Amygdala (tissue), 56 donors: ENCODE data around the gene MKLN1.
A peak's percentile ranks its signal among the peaks of the same experiment; 100 is the strongest.
"Not testable (repeated sequence)": the region's sequence is repeated elsewhere in the genome, so short reads cannot be mapped to it uniquely, and the experiment has no call there.

Experiments
- DNase-seq, 56 donors: peaks; one replicate each; lab custom pipeline; 2025; lab: John Stamatoyannopoulos, UW

MKLN1 gene

GRCh38 chr7:131327626-131328376 lies at the start of gene MKLN1:
TSS of gene MKLN1 (plus strand) at chr7:131327876. CDS start at chr7:131327900, 24 bp downstream.
- DNase-seq = peak; percentile 31 to 91 (median 80)

GRCh38 chr7:131279044-131279443 lies 48.6 kb upstream of the MKLN1 start:
- DNase-seq = no peak

GRCh38 chr7:131281266-131282048 lies 46.2 kb upstream of the MKLN1 start:
- DNase-seq = no peak

GRCh38 chr7:131284702-131285419 lies 42.8 kb upstream of the MKLN1 start:
- peak in 31 of 56 donors; percentile 4 to 69 (median 32) for DNase-seq

- DNase-seq = no peak
Measured at GRCh38 chr7:131285556-131285955, 42.1 kb upstream of the MKLN1 start.

- no peak for DNase-seq
Measured at GRCh38 chr7:131288450-131288849, 39.2 kb upstream of the MKLN1 start.

- no peak for DNase-seq
Measured at GRCh38 chr7:131289051-131289450, 38.6 kb upstream of the MKLN1 start.

- no peak for DNase-seq
Measured at GRCh38 chr7:131292141-131292905, 35.4 kb upstream of the MKLN1 start.

GRCh38 chr7:131293018-131293417 lies 34.7 kb upstream of the MKLN1 start:
- DNase-seq = peak in 3 of 56 donors; percentile 14 to 23 (median 16)

- no peak for DNase-seq
Measured at GRCh38 chr7:131294553-131294952, 33.1 kb upstream of the MKLN1 start.

- DNase-seq = no peak
Measured at GRCh38 chr7:131298608-131298992, 29.1 kb upstream of the MKLN1 start.

GRCh38 chr7:131299074-131299473 lies 28.6 kb upstream of the MKLN1 start:
- DNase-seq = no peak

- no peak for DNase-seq
Measured at GRCh38 chr7:131300078-131300477, 27.6 kb upstream of the MKLN1 start.

- no peak for DNase-seq
Measured at GRCh38 chr7:131300572-131301466, 26.9 kb upstream of the MKLN1 start.

GRCh38 chr7:131302446-131302845 lies 25.2 kb upstream of the MKLN1 start:
- peak in 3 of 56 donors; percentile 3 to 13 (median 6) for DNase-seq

GRCh38 chr7:131302876-131303707 lies 24.6 kb upstream of the MKLN1 start:
- DNase-seq = peak in 16 of 56 donors; percentile 5 to 49 (median 12)

- no peak for DNase-seq
Measured at GRCh38 chr7:131305152-131305551, 22.5 kb upstream of the MKLN1 start.

GRCh38 chr7:131306041-131306440 lies 21.6 kb upstream of the MKLN1 start:
- DNase-seq = not testable (repeated sequence)
